SK-N-SH (cell line): Measurements from ENCODE around the gene RAB7B. TPM values are rescaled to one million over a fixed set of nuclear protein-coding genes. Genes with fewer than 3 reads are reported as not detected.

Experiments used
- CTCF ChIA-PET: fragments of 300-600, 350-600 bp; formaldehyde crosslinking; extraction: SDS; loops from one replicate; lab custom pipeline; 2021; lab: Yijun Ruan, JAX
- POLR2A ChIA-PET: fragments of 350-600 bp; sonication (Branson Sonifier 250); formaldehyde crosslinking; extraction: SDS; loops from one replicate; lab custom pipeline; 2020; ENCODE audit warnings: antibody characterized with exemption, inconsistent platforms; lab: Yijun Ruan, JAX
- DNase-seq: peaks from one replicate; pipeline ENCODE4 v3.0.0; 2012
- H2AFZ ChIP-seq: fragments of 200-600 bp; sonication (generic); 2 replicates; pipeline ENCODE4 v1.8.1; 2016; ENCODE audit warnings: antibody characterized with exemption, mild to moderate bottlenecking, low read depth
- H3F3A ChIP-seq: fragments of 200-600 bp; sonication (generic); replicated peaks from 2 replicates; pipeline ENCODE3; 2016; ENCODE audit warnings: antibody characterized with exemption, mild to moderate bottlenecking; ENCODE audit not compliant: insufficient read depth
- H3K27ac ChIP-seq, 2 experiments: fragments of 200-500 bp in 1 of 2; fragments of 200-600 bp in 1 of 2; sonication (Bioruptor generic) in 1 of 2; sonication (generic), shearing (Covaris generic) in 1 of 2; 2 replicates each; pipeline versions ENCODE4 v1.5.1 to v1.6.1; 2014 to 2016; ENCODE audit warnings: low read depth in 2 of 2, inconsistent platforms in 1 of 2, low read length in 1 of 2, mild to moderate bottlenecking in 1 of 2, mixed read lengths in 1 of 2
- H3K27me3 ChIP-seq: fragments of 200-600 bp; sonication (generic), shearing (Covaris generic); 2 replicates; pipeline ENCODE4 v1.6.1; 2016; ENCODE audit warnings: mixed run types; ENCODE audit not compliant: insufficient read depth
- H3K36me3 ChIP-seq, 2 experiments: fragments of 200-500 bp in 1 of 2; fragments of 200-600 bp in 1 of 2; sonication (Bioruptor generic) in 1 of 2; sonication (generic) in 1 of 2; replicated peaks in 1 of 2; 2 replicates each; pipeline versions ENCODE3 to v1.5.1; 2014 to 2016; ENCODE audit warnings: low read length in 1 of 2, mild to moderate bottlenecking in 1 of 2; ENCODE audit not compliant: insufficient read depth in 2 of 2, control insufficient read depth in 1 of 2
- H3K4me1 ChIP-seq, 2 experiments: fragments of 200-500 bp in 1 of 2; fragments of 200-600 bp in 1 of 2; sonication (Bioruptor generic) in 1 of 2; sonication (generic), shearing (Covaris generic) in 1 of 2; 2 replicates each; pipeline versions ENCODE4 v1.5.1 to v1.6.1; 2014 to 2016; ENCODE audit warnings: low read depth in 1 of 2, low read length in 1 of 2, mixed run types in 1 of 2; ENCODE audit not compliant: insufficient read depth in 2 of 2, control insufficient read depth in 1 of 2
- H3K4me2 ChIP-seq: fragments of 200-600 bp; sonication (generic), shearing (Covaris generic); 2 replicates; pipeline ENCODE4 v1.6.1; 2017; ENCODE audit warnings: mixed run types
- H3K4me3 ChIP-seq, 2 experiments: fragments of 200-500 bp in 1 of 2; fragments of 200-600 bp in 1 of 2; sonication (Bioruptor generic) in 1 of 2; sonication (generic), shearing (Covaris generic) in 1 of 2; 2 replicates each; pipeline versions ENCODE4 v1.5.1 to v1.8.1; 2014 to 2016; ENCODE audit warnings: low read depth in 2 of 2, inconsistent platforms in 1 of 2, low read length in 1 of 2, mild to moderate bottlenecking in 1 of 2, mixed read lengths in 1 of 2, moderate library complexity in 1 of 2
- H3K79me2 ChIP-seq: fragments of 200-600 bp; sonication (generic); 2 replicates; pipeline ENCODE4 v1.8.1; 2017; ENCODE audit warnings: mild to moderate bottlenecking; ENCODE audit not compliant: insufficient read depth
- H3K9ac ChIP-seq: fragments of 200-600 bp; sonication (generic); 2 replicates; pipeline ENCODE4 v1.6.1; 2017; ENCODE audit warnings: mixed run types
- H3K9me2 ChIP-seq: fragments of 200-600 bp; sonication (generic); 2 replicates; pipeline ENCODE4 v1.6.1; 2017; ENCODE audit warnings: mixed run types
- H3K9me3 ChIP-seq: fragments of 200-600 bp; sonication (generic); 2 replicates; pipeline ENCODE4 v1.6.1; 2017; ENCODE audit warnings: mixed run types, mild to moderate bottlenecking, moderate library complexity
- H4K20me1 ChIP-seq: fragments of 200-600 bp; sonication (generic); 2 replicates; pipeline ENCODE4 v1.6.1; 2017; ENCODE audit warnings: mild to moderate bottlenecking, mixed run types; ENCODE audit not compliant: insufficient read depth
- FOSL2 ChIP-seq: IDR thresholded peaks from 2 replicates; pipeline ENCODE4 v1.4.0; 2012; ENCODE audit warnings: low read depth, mild to moderate bottlenecking, moderate library complexity, borderline replicate concordance
- MAX ChIP-seq: IDR thresholded peaks from 2 replicates; pipeline ENCODE4 v1.4.0; 2012; ENCODE audit warnings: low read depth
- NRF1 ChIP-seq: IDR thresholded peaks from 2 replicates; pipeline ENCODE4 v1.6.1; 2012; ENCODE audit warnings: low read depth, mild to moderate bottlenecking, low read length
- RAD21 ChIP-seq: IDR thresholded peaks from 2 replicates; pipeline ENCODE4 v1.6.1; 2012; ENCODE audit warnings: mild to moderate bottlenecking, low read length
- RCOR1 ChIP-seq: fragments of 150-350 bp; IDR thresholded peaks from 2 replicates; pipeline ENCODE4 v1.6.1; 2017; ENCODE audit warnings: antibody characterized with exemption, low read length
- SIN3A ChIP-seq: IDR thresholded peaks from 2 replicates; pipeline ENCODE4 v1.6.1; 2012; ENCODE audit warnings: low read depth, mild to moderate bottlenecking, low read length, moderate library complexity, borderline replicate concordance
- SMC3 ChIP-seq: IDR thresholded peaks from 2 replicates; pipeline ENCODE4 v1.6.1; 2012; ENCODE audit warnings: low read depth, low read length, improper control_type of control experiment
- TCF12 ChIP-seq: IDR thresholded peaks from 2 replicates; pipeline ENCODE4 v1.4.0; 2012
- WGBS: methylation state at CpG from one replicate; pipeline ENCODE4 v1.1.6; 2017; ENCODE audit warnings: low lambda C conversion rate; 5-methylcytosine and 5-hydroxymethylcytosine counted together
- polyA plus RNA-seq, 3 experiments: library from polyadenylated mRNA; depleted of rRNA; stranded (reverse); fragments of >200 nt; gene quantifications; 2 replicates each; pipeline ENCODE4 v1.2.3, GENCODE V29; 2012
- TF ChIP-seq, protein P1 (sequence below): fragments of 200-600 bp; sonication (generic); IDR thresholded peaks from 2 replicates; pipeline ENCODE4 v1.6.1; 2017; ENCODE audit warnings: antibody characterized with exemption, mild to moderate bottlenecking, moderate library complexity
- TF ChIP-seq, protein P2 (sequence below): IDR thresholded peaks from 2 replicates; pipeline ENCODE4; 2012

The RAB7B gene
- polyA plus RNA-seq, 1 of the 3 experiments (the other 2 are of a cell fraction): 0.15 TPM

GRCh38 chr1:205939690-205940330, 63.4 kb downstream of the RAB7B start:
- H2AFZ ChIP-seq: no peak overlapping the region
- no peaks in the 10 kb centered on the region for H3K9me3 ChIP-seq
- no peaks in the 10 kb centered on the region for H3K9me2 ChIP-seq
- no peaks in the 10 kb centered on the region for H3K36me3 ChIP-seq
- no peak overlapping the region for H3K27ac ChIP-seq
- no peaks in the 10 kb centered on the region for H3K79me2 ChIP-seq
- 55% methylated on average over 7 of the region's 7 CpGs for WGBS
- H4K20me1 ChIP-seq: no peaks in the 10 kb centered on the region
- no peaks in the 10 kb centered on the region; a peak in 2 of 4 replicates for H3K4me1 ChIP-seq
- no peak overlapping the region for H3K4me2 ChIP-seq
- no peaks in the 10 kb centered on the region for H3F3A ChIP-seq
- no peak overlapping the region for H3K4me3 ChIP-seq
- H3K9ac ChIP-seq: no peak overlapping the region
- TF ChIP-seq, protein P1, sequence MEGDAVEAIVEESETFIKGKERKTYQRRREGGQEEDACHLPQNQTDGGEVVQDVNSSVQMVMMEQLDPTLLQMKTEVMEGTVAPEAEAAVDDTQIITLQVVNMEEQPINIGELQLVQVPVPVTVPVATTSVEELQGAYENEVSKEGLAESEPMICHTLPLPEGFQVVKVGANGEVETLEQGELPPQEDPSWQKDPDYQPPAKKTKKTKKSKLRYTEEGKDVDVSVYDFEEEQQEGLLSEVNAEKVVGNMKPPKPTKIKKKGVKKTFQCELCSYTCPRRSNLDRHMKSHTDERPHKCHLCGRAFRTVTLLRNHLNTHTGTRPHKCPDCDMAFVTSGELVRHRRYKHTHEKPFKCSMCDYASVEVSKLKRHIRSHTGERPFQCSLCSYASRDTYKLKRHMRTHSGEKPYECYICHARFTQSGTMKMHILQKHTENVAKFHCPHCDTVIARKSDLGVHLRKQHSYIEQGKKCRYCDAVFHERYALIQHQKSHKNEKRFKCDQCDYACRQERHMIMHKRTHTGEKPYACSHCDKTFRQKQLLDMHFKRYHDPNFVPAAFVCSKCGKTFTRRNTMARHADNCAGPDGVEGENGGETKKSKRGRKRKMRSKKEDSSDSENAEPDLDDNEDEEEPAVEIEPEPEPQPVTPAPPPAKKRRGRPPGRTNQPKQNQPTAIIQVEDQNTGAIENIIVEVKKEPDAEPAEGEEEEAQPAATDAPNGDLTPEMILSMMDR: peak; percentile 24; the same call in 1 of the 2 replicates
- TF ChIP-seq FOSL2: no peak
- TF ChIP-seq, all 33 proteins: peak for 1
- ChIA-PET POLR2A (no interaction called here), CTCF (interaction anchor here (0.6 to 1.3 kb wide), 4 partner anchors 9 to 37 kb away, joined by 3 to 6 read pairs (median 3); no protein-coding TSS in a partner anchor)
- DNase-seq: peak; percentile 71
- peaks cover 5% of the 10 kb centered on the region; the same call in 1 of the 2 replicates for H3K27me3 ChIP-seq

- Histone ChIP-seq H3K79me2 (no peaks in the 10 kb centered on the region), H2AFZ (no peak overlapping the region)
- TF ChIP-seq RAD21 (no peak), MAX (no peak), NRF1 (no peak), TCF12 (no peak), RCOR1 (no peak), SMC3 (no peak), SIN3A (no peak)
- TF ChIP-seq, protein P2, sequence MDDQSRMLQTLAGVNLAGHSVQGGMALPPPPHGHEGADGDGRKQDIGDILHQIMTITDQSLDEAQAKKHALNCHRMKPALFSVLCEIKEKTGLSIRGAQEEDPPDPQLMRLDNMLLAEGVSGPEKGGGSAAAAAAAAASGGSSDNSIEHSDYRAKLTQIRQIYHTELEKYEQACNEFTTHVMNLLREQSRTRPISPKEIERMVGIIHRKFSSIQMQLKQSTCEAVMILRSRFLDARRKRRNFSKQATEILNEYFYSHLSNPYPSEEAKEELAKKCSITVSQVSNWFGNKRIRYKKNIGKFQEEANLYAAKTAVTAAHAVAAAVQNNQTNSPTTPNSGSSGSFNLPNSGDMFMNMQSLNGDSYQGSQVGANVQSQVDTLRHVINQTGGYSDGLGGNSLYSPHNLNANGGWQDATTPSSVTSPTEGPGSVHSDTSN: no peak
- TF ChIP-seq, all 33 proteins: peak for 0
- Histone ChIP-seq H3K9me2 (no peaks in the 10 kb centered on the region), H4K20me1 (no peaks in the 10 kb centered on the region), H3F3A (no peaks in the 10 kb centered on the region), H3K4me3 (no peak overlapping the region), H3K4me1 (peaks cover 0 to 4% of the 10 kb centered on the region in 2 experiments; a peak in 3 of 4 replicates), H3K27me3 (no peaks in the 10 kb centered on the region; the same call in 1 of the 2 replicates), H3K9me3 (no peaks in the 10 kb centered on the region), H3K4me2 (no peak overlapping the region), H3K27ac (no peak overlapping the region), H3K9ac (no peak overlapping the region), H3K36me3 (no peaks in the 10 kb centered on the region)
- 83% methylated on average over 1 of the region's 1 CpG for WGBS
- ChIA-PET POLR2A (no interaction called here), CTCF (interaction anchor here (1.0 to 1.2 kb wide), 2 partner anchors 14 to 39 kb away, joined by 3 to 5 read pairs; no protein-coding TSS in a partner anchor)
- no peak for DNase-seq
Measured at GRCh38 chr1:205938682-205939081, 64.5 kb downstream of the RAB7B start.
